ENCODE measurements around the gene ROBO3.

Gene ROBO3

DNA sequence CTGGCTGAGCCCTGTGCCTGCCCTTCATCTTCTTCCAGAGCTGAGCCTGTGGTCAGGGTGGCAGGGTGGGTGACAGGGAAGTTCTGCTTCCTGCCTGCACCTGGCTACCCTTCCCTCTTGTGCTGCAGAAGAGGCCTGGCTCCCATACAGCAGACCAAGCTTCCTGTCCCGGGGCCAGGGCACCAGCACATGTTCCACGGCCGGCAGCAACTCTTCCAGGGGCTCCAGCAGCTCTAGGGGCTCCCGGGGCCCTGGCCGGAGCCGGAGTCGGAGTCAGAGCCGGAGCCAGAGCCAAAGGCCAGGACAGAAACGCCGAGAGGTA is 15.0 kb downstream of the ROBO3 start:
- Histone ChIP-seq H3K36me3 (ENCODE audit: control insufficient read depth in 2 of 2, insufficient read depth in 2 of 2, low read length in 2 of 2) (no peaks in the 10 kb centered on the region), H3K4me1 (ENCODE audit: control insufficient read depth in 2 of 2, insufficient read depth in 2 of 2, low read length in 2 of 2) (peaks cover 4 to 8% of the 10 kb centered on the region in 2 donors), H3K27me3 (ENCODE audit: control insufficient read depth in 2 of 2, insufficient read depth in 2 of 2, low read length in 2 of 2) (peaks cover 0 to 7% of the 10 kb centered on the region in 2 donors), H3K9ac (ENCODE audit: low read depth in 1 of 2, low read length in 2 of 2) (no peak overlapping the region), H3K27ac (ENCODE audit: low read depth in 2 of 2, low read length in 2 of 2) (no peak overlapping the region), H3K4me3 (ENCODE audit: low read length in 2 of 2) (no peak overlapping the region), H3K9me3 (ENCODE audit: control insufficient read depth in 2 of 2, low read length in 2 of 2) (no peaks in the 10 kb centered on the region)

GRCh38 chr11:124880958-124881357 is 15.7 kb downstream of the ROBO3 start:
- Histone ChIP-seq H3K27me3 (ENCODE audit: control insufficient read depth in 2 of 2, insufficient read depth in 2 of 2, low read length in 2 of 2) (peaks cover 0 to under 1% of the 10 kb centered on the region in 2 donors), H3K9me3 (ENCODE audit: control insufficient read depth in 2 of 2, low read length in 2 of 2) (no peaks in the 10 kb centered on the region), H3K4me3 (ENCODE audit: low read length in 2 of 2) (no peak overlapping the region), H3K36me3 (ENCODE audit: control insufficient read depth in 2 of 2, insufficient read depth in 2 of 2, low read length in 2 of 2) (no peaks in the 10 kb centered on the region), H3K4me1 (ENCODE audit: control insufficient read depth in 2 of 2, insufficient read depth in 2 of 2, low read length in 2 of 2) (peaks cover 4% of the 10 kb centered on the region in 2 donors), H3K27ac (ENCODE audit: low read depth in 2 of 2, low read length in 2 of 2) (no peak overlapping the region), H3K9ac (ENCODE audit: low read depth in 1 of 2, low read length in 2 of 2) (no peak overlapping the region)

- no peaks in the 10 kb centered on the region for H3K36me3 ChIP-seq (ENCODE audit: control insufficient read depth in 2 of 2, insufficient read depth in 2 of 2, low read length in 2 of 2)
- no peaks in the 10 kb centered on the region for H3K9me3 ChIP-seq (ENCODE audit: control insufficient read depth in 2 of 2, low read length in 2 of 2)
- H3K9ac ChIP-seq (ENCODE audit: low read depth in 1 of 2, low read length in 2 of 2), result no peak overlapping the region
- no peak overlapping the region for H3K4me3 ChIP-seq (ENCODE audit: low read length in 2 of 2)
- H3K4me1 ChIP-seq (ENCODE audit: control insufficient read depth in 2 of 2, insufficient read depth in 2 of 2, low read length in 2 of 2), result peaks cover 2 to 3% of the 10 kb centered on the region in 2 donors
- H3K27me3 ChIP-seq (ENCODE audit: control insufficient read depth in 2 of 2, insufficient read depth in 2 of 2, low read length in 2 of 2), result no peaks in the 10 kb centered on the region
- no peak overlapping the region for H3K27ac ChIP-seq (ENCODE audit: low read depth in 2 of 2, low read length in 2 of 2)
These were observed 17.3 kb downstream of the ROBO3 start for GRCh38 chr11:124882339-124883071.

DNA sequence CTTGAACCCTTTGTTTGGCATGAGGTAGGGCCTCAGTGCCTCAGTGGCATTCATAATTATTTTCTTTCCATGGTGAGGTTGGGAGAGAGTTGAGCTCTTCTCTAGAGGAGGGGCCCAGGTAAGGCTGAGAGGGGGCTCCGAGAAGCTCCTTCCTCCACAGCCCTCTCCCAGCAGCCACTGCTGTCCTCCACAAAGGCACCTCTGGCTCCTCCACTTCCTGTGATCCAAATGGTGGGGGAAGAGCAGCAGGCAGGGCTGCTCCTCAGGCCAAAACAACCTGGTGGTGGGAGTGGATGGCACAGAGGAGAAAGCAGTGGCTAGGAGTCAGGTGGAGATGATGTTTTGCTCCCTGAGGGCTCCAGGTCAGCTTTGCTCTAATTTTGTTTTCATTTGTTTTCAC is 19.1 kb downstream of the ROBO3 start:
- H3K9me3 ChIP-seq (ENCODE audit: control insufficient read depth in 2 of 2, low read length in 2 of 2), result no peaks in the 10 kb centered on the region
- peaks cover 2 to 3% of the 10 kb centered on the region in 2 donors for H3K4me1 ChIP-seq (ENCODE audit: control insufficient read depth in 2 of 2, insufficient read depth in 2 of 2, low read length in 2 of 2)
- H3K27ac ChIP-seq (ENCODE audit: low read depth in 2 of 2, low read length in 2 of 2), result no peak overlapping the region
- H3K9ac ChIP-seq (ENCODE audit: low read depth in 1 of 2, low read length in 2 of 2), result no peak overlapping the region
- no peak overlapping the region for H3K4me3 ChIP-seq (ENCODE audit: low read length in 2 of 2)
- no peaks in the 10 kb centered on the region for H3K36me3 ChIP-seq (ENCODE audit: control insufficient read depth in 2 of 2, insufficient read depth in 2 of 2, low read length in 2 of 2)
- H3K27me3 ChIP-seq (ENCODE audit: control insufficient read depth in 2 of 2, insufficient read depth in 2 of 2, low read length in 2 of 2), result no peaks in the 10 kb centered on the region

DNA sequence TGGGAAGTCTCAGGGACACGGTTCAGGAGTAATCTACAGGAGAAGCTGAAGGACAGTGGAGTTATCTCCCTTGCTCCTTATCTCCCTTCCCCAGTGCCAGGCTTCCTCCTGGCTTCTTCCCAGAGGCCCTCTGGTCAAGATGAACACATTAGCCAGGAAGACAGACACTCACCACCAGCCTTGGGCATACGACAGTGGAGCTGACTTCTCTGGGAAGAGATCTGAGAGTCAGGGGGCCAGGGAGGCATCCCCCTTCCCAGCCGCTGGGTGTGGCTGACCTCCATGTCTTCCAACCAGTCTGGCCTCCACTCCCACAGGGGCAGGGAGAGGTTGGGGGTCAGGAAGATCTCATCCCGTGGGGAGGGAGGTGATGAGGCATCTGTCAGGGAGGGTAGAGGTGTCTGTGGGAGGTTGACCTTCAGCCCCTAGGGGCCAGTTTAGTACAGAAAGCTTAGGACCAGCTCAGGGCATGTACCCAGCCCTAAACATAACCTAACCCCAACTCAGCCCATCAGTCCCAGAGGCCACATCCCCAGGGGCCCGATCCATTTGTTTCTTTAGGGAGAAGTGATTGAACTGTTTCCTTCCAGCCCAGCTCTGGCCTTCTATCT is 19.7 kb downstream of the ROBO3 start:
- Histone ChIP-seq H3K27ac (ENCODE audit: low read depth in 2 of 2, low read length in 2 of 2) (no peak overlapping the region), H3K36me3 (ENCODE audit: control insufficient read depth in 2 of 2, insufficient read depth in 2 of 2, low read length in 2 of 2) (no peaks in the 10 kb centered on the region), H3K9ac (ENCODE audit: low read depth in 1 of 2, low read length in 2 of 2) (no peak overlapping the region), H3K4me3 (ENCODE audit: low read length in 2 of 2) (no peak overlapping the region), H3K27me3 (ENCODE audit: control insufficient read depth in 2 of 2, insufficient read depth in 2 of 2, low read length in 2 of 2) (no peaks in the 10 kb centered on the region), H3K9me3 (ENCODE audit: control insufficient read depth in 2 of 2, low read length in 2 of 2) (no peaks in the 10 kb centered on the region), H3K4me1 (ENCODE audit: control insufficient read depth in 2 of 2, insufficient read depth in 2 of 2, low read length in 2 of 2) (peaks cover 2 to 3% of the 10 kb centered on the region in 2 donors)

GRCh38 chr11:124886476-124886875 is 21.2 kb downstream of the ROBO3 start:
- Histone ChIP-seq H3K4me3 (ENCODE audit: low read length in 2 of 2) (no peak overlapping the region), H3K9ac (ENCODE audit: low read depth in 1 of 2, low read length in 2 of 2) (no peak overlapping the region), H3K9me3 (ENCODE audit: control insufficient read depth in 2 of 2, low read length in 2 of 2) (no peaks in the 10 kb centered on the region), H3K27me3 (ENCODE audit: control insufficient read depth in 2 of 2, insufficient read depth in 2 of 2, low read length in 2 of 2) (no peaks in the 10 kb centered on the region), H3K4me1 (ENCODE audit: control insufficient read depth in 2 of 2, insufficient read depth in 2 of 2, low read length in 2 of 2) (peaks cover 3 to 5% of the 10 kb centered on the region in 2 donors), H3K27ac (ENCODE audit: low read depth in 2 of 2, low read length in 2 of 2) (no peak overlapping the region), H3K36me3 (ENCODE audit: control insufficient read depth in 2 of 2, insufficient read depth in 2 of 2, low read length in 2 of 2) (no peaks in the 10 kb centered on the region)

DNA sequence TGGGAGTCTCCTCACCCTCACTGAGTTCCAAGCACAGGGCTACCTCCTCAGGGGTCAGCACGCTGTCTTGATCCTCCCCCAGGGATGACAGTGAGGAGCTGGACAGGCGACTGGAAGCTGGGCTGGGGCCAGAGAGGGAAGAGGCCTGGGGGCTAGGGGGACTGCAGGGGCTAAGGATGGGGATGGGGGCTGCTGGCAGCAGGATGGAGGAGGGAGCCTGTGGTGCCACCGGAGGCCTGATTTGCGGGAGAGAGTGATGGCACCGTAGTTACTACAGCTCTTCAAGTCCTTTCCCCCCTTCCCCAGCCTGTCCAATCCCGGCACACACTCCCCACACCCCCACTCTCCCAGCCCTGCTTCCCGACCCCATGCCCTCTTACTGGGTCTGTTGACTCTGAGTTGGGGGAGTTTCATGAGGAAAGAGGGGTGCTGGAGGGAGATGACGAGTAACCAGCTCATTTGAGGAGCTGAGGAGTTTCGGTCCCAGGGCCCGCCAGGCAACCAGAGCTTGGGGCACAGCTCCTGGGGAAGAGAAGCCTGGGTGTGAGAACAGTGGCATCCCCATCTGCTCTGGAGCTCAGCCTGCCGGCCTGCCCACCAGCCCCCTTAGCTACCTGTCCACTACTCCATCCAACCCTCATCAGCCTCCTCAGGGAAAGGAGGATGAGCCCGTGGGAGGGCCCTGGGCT is 21.9 kb downstream of the ROBO3 start:
- Histone ChIP-seq H3K9me3 (ENCODE audit: control insufficient read depth in 2 of 2, low read length in 2 of 2) (no peaks in the 10 kb centered on the region), H3K27me3 (ENCODE audit: control insufficient read depth in 2 of 2, insufficient read depth in 2 of 2, low read length in 2 of 2) (no peaks in the 10 kb centered on the region), H3K27ac (ENCODE audit: low read depth in 2 of 2, low read length in 2 of 2) (no peak overlapping the region), H3K36me3 (ENCODE audit: control insufficient read depth in 2 of 2, insufficient read depth in 2 of 2, low read length in 2 of 2) (no peaks in the 10 kb centered on the region), H3K9ac (ENCODE audit: low read depth in 1 of 2, low read length in 2 of 2) (no peak overlapping the region), H3K4me1 (ENCODE audit: control insufficient read depth in 2 of 2, insufficient read depth in 2 of 2, low read length in 2 of 2) (peaks cover 3 to 5% of the 10 kb centered on the region in 2 donors), H3K4me3 (ENCODE audit: low read length in 2 of 2) (no peak overlapping the region)

DNA sequence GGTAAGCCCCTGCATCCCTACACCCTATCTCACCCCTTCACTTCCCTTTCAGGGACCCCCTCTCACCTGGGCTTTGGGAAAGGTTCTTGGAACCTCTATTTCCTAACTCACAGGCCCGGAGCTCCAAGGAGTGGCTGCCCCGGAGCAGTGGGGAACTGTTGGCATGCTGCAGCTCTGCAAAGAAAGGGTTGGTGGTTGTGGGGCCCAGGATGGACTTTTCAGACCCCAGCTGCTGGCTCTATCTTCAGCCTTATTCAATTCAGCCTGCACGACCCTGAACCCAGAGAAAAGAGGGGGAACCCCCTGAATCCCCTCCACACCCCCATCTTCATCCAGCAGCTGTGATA is 22.4 kb downstream of the ROBO3 start:
- Histone ChIP-seq H3K9ac (ENCODE audit: low read depth in 1 of 2, low read length in 2 of 2) (no peak overlapping the region), H3K36me3 (ENCODE audit: control insufficient read depth in 2 of 2, insufficient read depth in 2 of 2, low read length in 2 of 2) (no peaks in the 10 kb centered on the region), H3K4me3 (ENCODE audit: low read length in 2 of 2) (no peak overlapping the region), H3K27me3 (ENCODE audit: control insufficient read depth in 2 of 2, insufficient read depth in 2 of 2, low read length in 2 of 2) (no peaks in the 10 kb centered on the region), H3K9me3 (ENCODE audit: control insufficient read depth in 2 of 2, low read length in 2 of 2) (no peaks in the 10 kb centered on the region), H3K4me1 (ENCODE audit: control insufficient read depth in 2 of 2, insufficient read depth in 2 of 2, low read length in 2 of 2) (peaks cover 2 to 4% of the 10 kb centered on the region in 2 donors), H3K27ac (ENCODE audit: low read depth in 2 of 2, low read length in 2 of 2) (no peak overlapping the region)

GRCh38 chr11:124889191-124890091 is 24.2 kb downstream of the ROBO3 start:
- peaks cover 2 to 3% of the 10 kb centered on the region in 2 donors for H3K4me1 ChIP-seq (ENCODE audit: control insufficient read depth in 2 of 2, insufficient read depth in 2 of 2, low read length in 2 of 2)

More at GRCh38 chr11:124889191-124890091, 24.2 kb downstream of the ROBO3 start:
- no peak overlapping the region for H3K4me3 ChIP-seq (ENCODE audit: low read length in 2 of 2)
- peak overlapping the region in 1 of 2 donors; percentile 9 for H3K27ac ChIP-seq (ENCODE audit: low read depth in 2 of 2, low read length in 2 of 2)
- H3K36me3 ChIP-seq (ENCODE audit: control insufficient read depth in 2 of 2, insufficient read depth in 2 of 2, low read length in 2 of 2), result no peaks in the 10 kb centered on the region
- no peaks in the 10 kb centered on the region for H3K9me3 ChIP-seq (ENCODE audit: control insufficient read depth in 2 of 2, low read length in 2 of 2)
- no peak overlapping the region for H3K9ac ChIP-seq (ENCODE audit: low read depth in 1 of 2, low read length in 2 of 2)
- H3K27me3 ChIP-seq (ENCODE audit: control insufficient read depth in 2 of 2, insufficient read depth in 2 of 2, low read length in 2 of 2), result no peaks in the 10 kb centered on the region
